CD4-positive, alpha-beta T cell (primary cell): ENCODE data around the gene CCDC85B. TPM values are rescaled to one million over a fixed set of nuclear protein-coding genes. Genes with fewer than 3 reads are reported as not detected.

Experiments
- ATAC-seq: fragments of 200-7000 bp; cut with Tn5 transposase; one replicate; pipeline ENCODE4 v1.10.0; 2022; ENCODE audit warnings: mild to moderate bottlenecking; ENCODE audit not compliant: poor library complexity
- CTCF ChIA-PET: fragments of 350-600 bp; sonication (Branson Sonifier 250); formaldehyde crosslinking; loops from one replicate; lab custom pipeline; 2021; ENCODE audit warnings: antibody characterized with exemption, inconsistent platforms; lab: Charles Lee
- POLR2A ChIA-PET: fragments of 350-600 bp; sonication (Branson Sonifier 250); formaldehyde crosslinking; loops from one replicate; lab custom pipeline; 2021; ENCODE audit warnings: antibody characterized with exemption, inconsistent platforms; lab: Charles Lee
- DNase-seq, 14 experiments: peaks; one replicate each; pipeline ENCODE4 v3.0.0-alpha.2; 2013 to 2020; ENCODE audit warnings: mixed read lengths in 2 of 14
- H3K27ac ChIP-seq, 2 donors: one replicate each; pipeline versions ENCODE4 v1.5.1 to v1.7.0; 2013; ENCODE audit warnings: low read length in 2 of 2, low read depth in 1 of 2, mild to moderate bottlenecking in 1 of 2
- H3K27me3 ChIP-seq, 2 experiments: 1 replicate in 1 of 2; 2 replicates in 1 of 2; pipeline versions ENCODE4 v1.6.1 to v1.7.0; 2013; ENCODE audit warnings: low read length in 2 of 2, control low read depth in 1 of 2, mild to moderate bottlenecking in 1 of 2, moderate library complexity in 1 of 2; ENCODE audit not compliant: insufficient read depth in 2 of 2, control insufficient read depth in 1 of 2
- H3K36me3 ChIP-seq: one replicate; pipeline ENCODE4 v1.6.1; 2013; ENCODE audit warnings: low read length, control low read depth; ENCODE audit not compliant: insufficient read depth
- H3K4me1 ChIP-seq: one replicate; pipeline ENCODE4 v1.6.1; 2013; ENCODE audit warnings: low read length, control low read depth; ENCODE audit not compliant: insufficient read depth
- H3K4me3 ChIP-seq: one replicate; pipeline ENCODE4 v1.5.1; 2013; ENCODE audit warnings: mild to moderate bottlenecking, low read length, moderate library complexity
- H3K9me3 ChIP-seq, 2 experiments: 1 replicate in 1 of 2; 2 replicates in 1 of 2; pipeline versions ENCODE4 v1.6.1 to v1.7.0; 2013; ENCODE audit warnings: low read length in 2 of 2, mild to moderate bottlenecking in 2 of 2, control low read depth in 1 of 2, moderate library complexity in 1 of 2; ENCODE audit not compliant: control insufficient read depth in 1 of 2, insufficient read depth in 1 of 2
- H3K27ac Mint-ChIP-seq: one replicate; pipeline ENCODE4 v1.8.0; 2020; ENCODE audit warnings: mixed read lengths
- H3K27me3 Mint-ChIP-seq: one replicate; pipeline ENCODE4 v1.8.0; 2021; ENCODE audit warnings: mixed read lengths
- H3K36me3 Mint-ChIP-seq: one replicate; pipeline ENCODE4 v1.8.0; 2021; ENCODE audit warnings: low read depth, mixed read lengths
- H3K4me1 Mint-ChIP-seq: one replicate; pipeline ENCODE4 v1.8.0; 2021; ENCODE audit warnings: low read depth, mixed read lengths
- H3K4me3 Mint-ChIP-seq: one replicate; pipeline ENCODE4 v1.8.0; 2020; ENCODE audit warnings: mild to moderate bottlenecking, mixed read lengths
- H3K9me3 Mint-ChIP-seq: one replicate; pipeline ENCODE4 v1.8.0; 2020; ENCODE audit warnings: mixed read lengths
- CTCF ChIP-seq: fragments of 200-600 bp; IDR thresholded peaks from one replicate; pipeline ENCODE4 v1.8.0; 2022; ENCODE audit warnings: antibody characterized with exemption, mild to moderate bottlenecking
- intact Hi-C, 2 experiments: fragments of 100-400 bp; cut with DNase I in 1 of 2; cut with micrococcal nuclease in 1 of 2; formaldehyde crosslinking; loops; one replicate each; pipeline versions ENCODE4 v1.15.1 to v1.9.0; 2023 to 2025; cut with DNase I, micrococcal nuclease
- total RNA-seq, 174 experiments: library from RNA in 2 of 174; stranded (reverse) in 2 of 174; gene quantifications; one replicate each; pipeline ENCODE4 v1.2.3 and lab custom pipeline; 2021 to 2026

The CCDC85B gene
- total RNA-seq, 2 experiments from 2014 or later = 23.1 to 25.8 TPM

DNA sequence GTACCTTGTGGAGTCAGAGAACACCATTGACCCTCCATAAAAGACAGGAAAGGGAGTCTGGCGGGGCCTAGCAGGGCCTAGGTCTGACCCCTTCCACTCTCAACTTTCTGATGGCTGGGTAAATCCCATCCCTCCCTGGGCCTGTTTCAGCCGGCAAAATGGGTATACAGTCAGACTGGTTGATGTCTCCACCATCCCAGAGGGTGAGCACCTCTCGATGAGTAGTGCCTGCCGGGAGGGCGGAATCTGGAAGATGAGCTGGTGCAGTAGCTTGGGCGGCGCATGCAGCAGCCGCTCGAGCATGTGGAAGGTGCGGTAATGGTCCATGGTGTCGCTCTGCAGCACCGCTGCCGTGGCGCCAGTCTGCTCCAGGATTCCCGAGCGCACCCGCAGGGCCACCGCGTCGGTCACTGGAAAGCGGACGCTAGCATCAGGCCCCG lies 2.7 kb upstream of the CCDC85B start:
- Mint-ChIP-seq H3K4me1 (peaks cover 58% of the 10 kb centered on the region), H3K27ac (peak overlapping the region; percentile 95), H3K36me3 (peaks cover 48% of the 10 kb centered on the region), H3K9me3 (no peaks in the 10 kb centered on the region), H3K4me3 (peak overlapping the region; percentile 87), H3K27me3 (no peaks in the 10 kb centered on the region)
- H3K4me3 ChIP-seq = peak overlapping the region; percentile 93
- H3K36me3 ChIP-seq = peaks cover 29% of the 10 kb centered on the region
- CTCF ChIA-PET = interaction anchor here (0.5 to 5.2 kb wide), 27 partner anchors 7 to 346 kb away, joined by 3 to 80 read pairs (median 8); partner anchors contain the start of genes AP5B1, BANF1, C11orf68 and CFL1
- ATAC-seq (no peak), DNase-seq (no peak)
- intact Hi-C loops = loop anchor here (1.0 to 10.0 kb wide), 9 partner anchors 15 to 173 kb away; partner anchors contain the start of genes C11orf68 (in 2 of the 2), DRAP1 (in 2 of the 2), BANF1 (in 1 of the 2) and CFL1 (in 1 of the 2)
- POLR2A ChIA-PET = interaction anchor here (0.6 to 5.8 kb wide), 17 partner anchors 12 to 388 kb away, joined by 3 to 248 read pairs (median 17); partner anchors contain the start of genes AP5B1, C11orf68, CFL1 and DRAP1
- peak overlapping the region; percentile 88 to 91 for H3K27ac ChIP-seq
- H3K27me3 ChIP-seq = no peaks in the 10 kb centered on the region
- peaks cover 62% of the 10 kb centered on the region for H3K4me1 ChIP-seq
- no peaks in the 10 kb centered on the region for H3K9me3 ChIP-seq
- TF ChIP-seq CTCF = no peak

DNA sequence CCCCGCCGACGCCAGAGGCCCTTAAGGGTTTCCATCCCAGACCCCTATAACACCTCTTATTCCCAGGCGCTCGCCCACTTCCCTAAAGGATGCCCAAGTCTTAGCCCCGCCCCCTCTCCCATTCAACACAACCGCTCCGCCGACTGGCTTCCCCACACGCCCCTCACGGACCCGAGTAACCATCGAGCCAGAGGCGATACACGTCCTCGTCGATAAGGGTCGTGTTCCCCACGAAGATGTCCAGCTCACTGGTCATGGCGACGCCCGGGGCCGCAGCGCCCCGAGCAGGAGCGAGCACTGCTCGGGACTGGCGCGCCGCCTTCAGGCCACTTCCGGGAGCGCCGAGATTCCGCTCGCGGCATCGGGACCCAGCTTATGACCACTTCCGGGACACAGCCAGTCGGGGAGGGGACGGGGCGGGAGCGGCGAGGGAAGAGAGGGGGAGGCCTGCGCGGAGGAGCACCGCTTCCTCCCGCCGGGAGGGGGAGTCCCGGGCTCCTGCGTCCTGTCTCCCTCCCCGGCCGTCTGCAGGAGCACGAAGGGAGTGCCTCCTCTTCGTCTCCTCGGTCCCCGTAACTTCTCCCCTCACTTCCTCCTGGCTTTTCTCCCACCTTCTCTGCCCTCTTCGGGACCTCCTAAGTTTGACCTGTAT lies 2.2 kb upstream of the CCDC85B start, which contains the start of gene FIBP:
Gene FIBP (minus strand): TSS at position 309 of the 652 bp plus-strand sequence. CDS start 53 bp downstream, at position 256.
- peaks cover 63% of the 10 kb centered on the region for H3K4me1 Mint-ChIP-seq
- H3K36me3 ChIP-seq = peaks cover 23% of the 10 kb centered on the region
- peak within 1 kb of the TSS; percentile 88 to 91 for H3K27ac ChIP-seq
- CTCF ChIA-PET = interaction anchor here (0.5 to 5.2 kb wide), 33 partner anchors 8 to 346 kb away, joined by 3 to 80 read pairs (median 7); partner anchors contain the start of genes AP5B1, BANF1, C11orf68 and CFL1
- intact Hi-C loops = loop anchor here (1.0 to 10.0 kb wide), 9 partner anchors 15 to 173 kb away; partner anchors contain the start of genes C11orf68 (in 2 of the 2), DRAP1 (in 2 of the 2), BANF1 (in 1 of the 2) and CFL1 (in 1 of the 2)
- DNase-seq (peak; percentile 92 to 98 (median 95)), ATAC-seq (peak; percentile 60)
- peak within 1 kb of the TSS; percentile 93 for H3K4me3 ChIP-seq
- H3K27me3 Mint-ChIP-seq = no peaks in the 10 kb centered on the region
- peak within 1 kb of the TSS; percentile 87 for H3K4me3 Mint-ChIP-seq
- POLR2A ChIA-PET = interaction anchor here (0.6 to 5.8 kb wide), 22 partner anchors 8 to 389 kb away, joined by 3 to 248 read pairs (median 12); partner anchors contain the start of genes AP5B1, BANF1, C11orf68 and CFL1
- TF ChIP-seq CTCF = peak; percentile 95
- peaks cover 68% of the 10 kb centered on the region for H3K4me1 ChIP-seq
- H3K36me3 Mint-ChIP-seq = peaks cover 46% of the 10 kb centered on the region
- H3K9me3 ChIP-seq = no peaks in the 10 kb centered on the region
- H3K27me3 ChIP-seq = no peaks in the 10 kb centered on the region
- no peaks in the 10 kb centered on the region for H3K9me3 Mint-ChIP-seq
- peak within 1 kb of the TSS; percentile 95 for H3K27ac Mint-ChIP-seq
